GM18520 (cell line): ENCODE results near the gene PML.
"Not testable (repeated sequence)": the region's sequence is repeated elsewhere in the genome, so short reads cannot be mapped to it uniquely, and the experiment has no call there.

Experiments used
- ATAC-seq: cut with Tn5 transposase; IDR thresholded peaks from one replicate; pipeline ENCODE4 v1.9.1; 2021; ENCODE audit not compliant: unreplicated experiment

PML gene

DNA sequence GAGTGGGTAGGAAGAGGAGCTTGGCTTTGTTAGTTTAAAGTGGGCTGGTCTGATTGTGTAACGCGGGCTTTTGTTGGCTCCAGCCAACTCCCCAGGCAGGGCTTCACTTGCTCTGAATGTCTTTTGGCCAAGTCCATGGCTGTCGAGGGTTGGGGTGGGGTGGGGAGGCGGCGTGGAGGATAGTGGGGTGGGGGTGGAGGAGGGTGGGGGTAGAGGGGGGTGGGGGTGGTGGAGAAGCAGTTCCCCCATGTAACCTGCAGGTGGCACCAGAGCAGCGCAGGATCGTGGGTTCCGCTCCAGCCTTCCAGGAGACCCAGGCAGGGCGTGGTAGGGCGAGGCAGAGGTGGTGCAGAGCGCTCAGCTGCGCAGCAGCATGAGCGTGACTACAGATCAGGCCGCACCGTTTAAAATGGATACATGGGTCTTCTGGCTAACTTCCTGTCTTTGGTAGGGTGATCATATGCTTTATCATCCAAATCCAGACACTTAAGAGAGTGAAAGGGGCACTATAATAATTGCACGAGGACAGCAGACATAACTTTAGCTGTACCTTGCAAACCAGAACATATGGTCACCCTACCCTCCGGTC lies 59.5 kb downstream of the PML start:
- ATAC-seq = no peak

- ATAC-seq = no peak
Measured at GRCh38 chr15:74055804-74056203, 61.3 kb downstream of the PML start.

GRCh38 chr15:74056330-74056729 lies 61.8 kb downstream of the PML start:
- ATAC-seq = not testable (repeated sequence)

GRCh38 chr15:74059050-74059833 lies 64.7 kb downstream of the PML start:
- not testable (repeated sequence) for ATAC-seq

- ATAC-seq = no peak
Measured at GRCh38 chr15:74060251-74060650, 65.7 kb downstream of the PML start.

GRCh38 chr15:74062236-74062635 lies 67.7 kb downstream of the PML start:
- ATAC-seq = no peak

DNA sequence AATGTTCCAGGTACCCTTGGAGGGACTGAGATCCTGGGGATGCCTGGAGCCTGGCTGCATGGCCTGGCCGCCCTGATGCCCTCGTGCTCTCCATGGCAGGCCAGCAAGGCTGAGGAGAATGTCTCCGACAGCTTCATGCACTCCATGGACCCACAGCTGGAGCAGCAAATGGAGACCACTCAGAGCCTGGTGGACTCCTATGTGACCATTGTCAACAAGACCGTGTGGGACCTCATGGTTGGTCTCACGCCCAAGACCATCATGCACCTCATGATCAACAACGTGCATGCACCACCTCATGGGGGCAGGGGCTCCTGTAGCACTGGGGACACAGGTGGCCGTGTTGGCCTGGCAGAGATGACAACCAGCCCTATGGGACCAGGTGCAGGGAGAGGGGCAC lies 68.2 kb downstream of the PML start:
- no peak for ATAC-seq

- ATAC-seq = not testable (repeated sequence)
Measured at GRCh38 chr15:74063425-74064146, 69.1 kb downstream of the PML start.

- ATAC-seq = not testable (repeated sequence)
Measured at GRCh38 chr15:74064183-74064582, 69.7 kb downstream of the PML start.

DNA sequence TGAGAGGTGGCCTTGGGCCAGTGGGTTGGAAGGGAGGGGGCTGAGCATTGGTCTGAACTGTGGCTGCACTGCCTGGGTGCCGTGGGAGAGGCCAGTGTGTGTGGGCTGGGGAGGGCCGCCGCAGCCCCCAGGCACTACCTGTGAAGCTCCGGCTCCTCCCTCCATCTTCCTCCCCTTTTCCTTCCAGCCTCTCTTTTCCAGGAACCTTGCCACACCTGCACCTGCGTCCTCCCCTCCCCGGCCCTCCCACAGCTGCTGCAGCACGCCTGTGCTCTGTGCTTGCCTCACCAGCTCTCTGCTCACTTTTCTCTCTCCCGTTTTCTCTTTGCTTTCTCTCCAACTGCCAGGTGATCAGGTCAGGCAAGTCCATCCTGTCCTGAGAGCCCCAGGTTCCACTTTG lies 70.3 kb downstream of the PML start:
- not testable (repeated sequence) for ATAC-seq

GRCh38 chr15:74065684-74066411 lies 71.3 kb downstream of the PML start:
- ATAC-seq = not testable (repeated sequence)

DNA sequence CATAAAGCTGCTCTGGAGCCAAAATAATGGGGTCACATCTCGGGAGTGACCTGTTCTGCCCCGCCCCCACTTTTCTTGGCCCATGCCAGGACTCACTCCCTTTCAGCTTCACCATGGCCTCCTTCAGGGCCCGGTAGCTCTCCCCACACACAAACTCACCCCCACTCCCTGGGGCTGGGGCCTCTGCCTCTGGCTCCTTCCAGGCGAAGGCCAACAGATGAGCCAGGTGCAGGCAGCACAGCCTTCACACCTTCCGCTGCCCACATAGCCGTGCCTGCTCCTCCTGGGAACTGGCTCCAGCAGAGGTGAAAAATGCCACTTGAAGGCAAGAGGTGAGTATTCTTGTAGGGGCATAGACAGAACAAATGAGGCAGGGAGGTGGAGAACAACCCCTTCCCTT lies 77.1 kb downstream of the PML start:
- not testable (repeated sequence) for ATAC-seq

- ATAC-seq = not testable (repeated sequence)
Measured at GRCh38 chr15:74072132-74072531, 77.6 kb downstream of the PML start.

GRCh38 chr15:74072614-74073337 lies 78.3 kb downstream of the PML start:
- ATAC-seq = not testable (repeated sequence)

- not testable (repeated sequence) for ATAC-seq
Measured at GRCh38 chr15:74075781-74076180, 81.3 kb downstream of the PML start.

DNA sequence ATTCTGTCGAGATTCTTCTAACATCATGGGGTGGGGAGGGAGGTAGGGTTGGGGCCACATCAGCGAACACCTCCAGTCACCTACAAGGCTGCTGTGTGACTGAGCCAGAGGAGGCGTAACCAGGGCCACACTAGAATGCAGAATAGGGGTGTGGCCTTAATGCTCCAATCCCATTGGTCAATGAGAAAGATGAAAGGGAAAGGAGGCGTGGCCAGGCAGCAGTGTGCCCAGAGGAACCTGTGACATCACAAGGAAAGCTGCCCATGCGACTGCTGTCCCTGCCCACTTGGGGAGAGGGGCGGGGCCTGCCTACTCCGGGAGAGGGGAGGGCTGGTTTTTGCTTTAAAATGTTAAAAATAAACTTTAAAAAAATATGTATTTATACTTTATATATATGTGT lies 87.9 kb downstream of the PML start, which contains the start of gene GOLGA6A:
Gene GOLGA6A (minus strand): TSS at position 101 of the 400 bp plus-strand sequence. CDS start 41 bp downstream, at position 60.
- not testable (repeated sequence) for ATAC-seq

DNA sequence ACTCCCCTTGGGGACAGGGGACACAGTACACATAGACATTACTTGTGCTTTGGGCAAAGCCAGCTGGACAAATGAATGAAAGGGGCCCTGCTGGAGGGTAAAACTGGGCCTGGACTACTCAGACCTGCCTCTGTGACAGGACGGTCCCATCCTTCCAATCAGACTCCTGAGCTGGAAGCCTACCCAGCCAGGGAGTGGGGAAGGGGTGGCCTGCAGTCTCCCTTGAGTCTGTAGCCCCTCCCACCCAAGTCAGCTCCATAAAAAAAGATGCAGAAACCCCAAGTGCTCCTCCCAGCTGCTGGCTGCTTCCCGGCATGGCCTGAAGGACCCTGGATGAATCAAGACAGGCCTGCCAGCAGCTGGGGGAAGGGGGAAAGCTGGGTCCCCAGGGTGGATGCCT lies 100.1 kb downstream of the PML start:
- ATAC-seq = not testable (repeated sequence)

GRCh38 chr15:74095610-74096009 lies 101.1 kb downstream of the PML start:
- not testable (repeated sequence) for ATAC-seq

DNA sequence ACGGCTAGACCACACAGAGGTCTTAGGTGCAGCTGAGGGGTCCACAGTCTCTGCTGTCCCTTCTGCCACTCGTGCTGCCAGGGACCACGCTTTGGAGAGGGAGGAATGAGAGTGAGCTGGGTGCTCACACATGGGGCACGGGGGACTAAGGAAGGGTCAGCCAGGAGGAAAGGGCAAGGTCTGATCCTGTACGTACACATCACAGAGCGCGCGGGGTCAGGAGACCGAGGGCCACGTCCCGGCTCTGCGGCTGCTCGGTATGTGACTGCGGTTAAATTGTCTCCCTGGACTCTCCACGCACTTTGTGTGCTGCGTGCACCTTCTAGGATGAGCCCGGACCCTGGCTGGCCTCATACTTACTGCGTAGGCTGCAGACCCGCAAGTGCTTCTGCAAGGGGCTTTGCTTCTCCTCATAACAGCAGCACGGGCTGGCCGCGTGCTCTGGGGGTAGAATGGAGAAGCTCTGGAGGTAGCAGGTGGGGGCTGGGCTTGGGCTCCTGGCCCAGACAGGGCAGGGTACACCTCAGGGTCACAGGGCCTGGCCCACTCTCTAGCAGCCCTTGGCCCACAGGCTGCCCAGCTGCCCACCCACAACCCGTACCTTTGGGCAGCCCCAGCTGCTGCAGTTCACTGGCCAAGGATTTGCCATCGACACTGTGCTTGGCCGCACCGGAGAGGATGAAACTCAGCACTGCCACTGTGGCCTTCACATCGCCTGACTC lies 102.4 kb downstream of the PML start:
- ATAC-seq = not testable (repeated sequence)
